Measurements from ENCODE around the gene KISS1R. TPM values are rescaled to one million over a fixed set of nuclear protein-coding genes. Genes with fewer than 3 reads are reported as not detected.
"Not testable (repeated sequence)": the region's sequence is repeated elsewhere in the genome, so short reads cannot be mapped to it uniquely, and the experiment has no call there.

The KISS1R gene
- total RNA-seq (2014; rRNA removed; shearing (Covaris generic)) = not detected in 2 replicates

- no peak for DNase-seq (ENCODE audit: low spot score)
Observed at GRCh38 chr19:917323-918151, at the start of gene KISS1R. Gene KISS1R, plus strand, starts transcription at chr19:917333. Its CDS starts 170 bp downstream, at chr19:917503.

- no peak for DNase-seq (ENCODE audit: low spot score)
Observed at GRCh38 chr19:867855-868457, 49.2 kb upstream of the KISS1R start.

- no peak for DNase-seq (ENCODE audit: low spot score)
Observed at GRCh38 chr19:868458-869244, 48.5 kb upstream of the KISS1R start.

- DNase-seq (ENCODE audit: low spot score) = peak; percentile 83
Observed at GRCh38 chr19:869245-870177, 47.6 kb upstream of the KISS1R start.

- DNase-seq (ENCODE audit: low spot score) = no peak
Observed at GRCh38 chr19:870314-870713, 46.8 kb upstream of the KISS1R start.

- no peak for DNase-seq (ENCODE audit: low spot score)
Observed at GRCh38 chr19:870963-871401, 46.2 kb upstream of the KISS1R start.

- DNase-seq (ENCODE audit: low spot score) = no peak
Observed at GRCh38 chr19:871446-872265, 45.5 kb upstream of the KISS1R start.

GRCh38 chr19:872266-872951 lies 44.7 kb upstream of the KISS1R start:
- no peak for DNase-seq (ENCODE audit: low spot score)

GRCh38 chr19:873084-873483 lies 44.0 kb upstream of the KISS1R start:
- no peak for DNase-seq (ENCODE audit: low spot score)

- no peak for DNase-seq (ENCODE audit: low spot score)
Observed at GRCh38 chr19:873561-874041, 43.5 kb upstream of the KISS1R start.

GRCh38 chr19:875265-875879 lies 41.8 kb upstream of the KISS1R start:
- DNase-seq (ENCODE audit: low spot score) = no peak

GRCh38 chr19:876089-876488 lies 41.0 kb upstream of the KISS1R start:
- DNase-seq (ENCODE audit: low spot score) = no peak

- DNase-seq (ENCODE audit: low spot score) = no peak
Observed at GRCh38 chr19:876780-877314, 40.3 kb upstream of the KISS1R start.

- DNase-seq (ENCODE audit: low spot score) = not testable (repeated sequence)
Observed at GRCh38 chr19:877992-878660, 39.0 kb upstream of the KISS1R start.

GRCh38 chr19:878751-879561 lies 38.2 kb upstream of the KISS1R start:
- not testable (repeated sequence) for DNase-seq (ENCODE audit: low spot score)

GRCh38 chr19:879711-880438 lies 37.3 kb upstream of the KISS1R start:
- no peak for DNase-seq (ENCODE audit: low spot score)

All from H4 (cell line).